ENCODE measurements around the gene RUNX3.

RUNX3 gene

DNA sequence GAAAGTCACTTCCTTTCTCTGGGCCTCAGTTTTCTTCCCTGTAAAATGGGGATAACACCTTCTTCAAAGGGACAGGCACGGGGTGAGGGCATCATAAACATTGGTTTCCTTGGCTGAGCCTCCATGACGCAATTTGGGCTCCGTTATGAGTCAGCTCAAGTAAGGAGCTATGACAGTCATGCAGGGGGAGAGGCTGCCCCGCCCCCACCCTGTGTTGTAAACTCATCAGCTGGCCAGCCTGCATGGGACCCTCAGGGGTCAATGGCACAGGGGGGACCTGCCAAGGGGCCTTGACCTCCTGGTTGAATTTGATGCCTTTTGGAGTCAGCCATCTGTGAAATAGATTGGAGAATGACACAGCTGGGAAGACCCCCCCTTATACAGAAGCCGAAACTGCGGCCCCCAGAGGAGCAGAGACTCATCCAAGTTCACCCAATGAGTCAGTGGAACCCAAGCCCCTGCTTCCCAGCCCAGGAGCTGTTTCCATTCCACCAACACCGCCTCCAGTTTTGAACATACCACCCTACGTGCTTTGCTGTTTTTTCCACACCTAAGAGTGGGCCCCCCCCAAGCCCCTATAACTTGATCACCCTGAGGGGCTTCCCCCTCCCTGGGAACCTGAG lies 36.8 kb upstream of the RUNX3 start:
- TF ChIP-seq, protein P1, sequence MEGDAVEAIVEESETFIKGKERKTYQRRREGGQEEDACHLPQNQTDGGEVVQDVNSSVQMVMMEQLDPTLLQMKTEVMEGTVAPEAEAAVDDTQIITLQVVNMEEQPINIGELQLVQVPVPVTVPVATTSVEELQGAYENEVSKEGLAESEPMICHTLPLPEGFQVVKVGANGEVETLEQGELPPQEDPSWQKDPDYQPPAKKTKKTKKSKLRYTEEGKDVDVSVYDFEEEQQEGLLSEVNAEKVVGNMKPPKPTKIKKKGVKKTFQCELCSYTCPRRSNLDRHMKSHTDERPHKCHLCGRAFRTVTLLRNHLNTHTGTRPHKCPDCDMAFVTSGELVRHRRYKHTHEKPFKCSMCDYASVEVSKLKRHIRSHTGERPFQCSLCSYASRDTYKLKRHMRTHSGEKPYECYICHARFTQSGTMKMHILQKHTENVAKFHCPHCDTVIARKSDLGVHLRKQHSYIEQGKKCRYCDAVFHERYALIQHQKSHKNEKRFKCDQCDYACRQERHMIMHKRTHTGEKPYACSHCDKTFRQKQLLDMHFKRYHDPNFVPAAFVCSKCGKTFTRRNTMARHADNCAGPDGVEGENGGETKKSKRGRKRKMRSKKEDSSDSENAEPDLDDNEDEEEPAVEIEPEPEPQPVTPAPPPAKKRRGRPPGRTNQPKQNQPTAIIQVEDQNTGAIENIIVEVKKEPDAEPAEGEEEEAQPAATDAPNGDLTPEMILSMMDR (IDR thresholded peaks at IDR 0.05; ENCODE audit: control insufficient read depth, insufficient read depth, low read depth, low read length, missing control alignments): no peak
- DNase-seq (ENCODE audit: low read depth): peak; percentile 71
- no peak overlapping the region for H3K4me3 ChIP-seq (ENCODE audit: control insufficient read depth, low read depth, low read length)

DNA sequence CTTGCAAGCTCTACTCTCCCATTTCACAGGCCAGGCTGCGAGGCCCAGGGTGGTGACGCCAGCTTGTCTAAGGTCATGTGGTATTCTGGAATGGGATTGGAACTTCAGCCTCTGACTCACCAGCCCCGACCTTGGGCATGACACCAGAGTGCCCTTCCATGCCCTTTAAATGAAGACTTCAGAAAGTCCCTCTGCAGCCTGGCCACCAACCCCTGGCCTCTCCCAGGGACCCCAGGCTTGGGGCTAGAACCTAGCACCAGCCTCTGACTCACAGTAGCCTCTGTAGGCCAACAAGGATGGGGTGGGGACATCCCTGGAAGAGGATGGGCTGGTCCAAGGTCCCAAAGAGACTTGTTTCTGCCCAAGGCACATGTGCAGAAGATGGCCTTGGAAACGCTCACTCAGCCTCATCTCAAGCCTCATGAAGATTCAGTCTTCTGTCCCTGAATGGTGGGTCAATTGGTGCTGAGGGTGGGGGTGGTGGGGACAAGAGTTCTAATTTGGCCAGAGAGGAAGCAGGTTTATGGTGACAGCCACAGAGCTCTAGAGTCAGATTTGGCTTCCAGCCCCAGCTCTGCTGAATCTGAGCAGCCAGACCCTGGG lies 36.1 kb upstream of the RUNX3 start:
- TF ChIP-seq, protein P1 (IDR thresholded peaks at IDR 0.05; ENCODE audit: control insufficient read depth, insufficient read depth, low read depth, low read length, missing control alignments): no peak

DNA sequence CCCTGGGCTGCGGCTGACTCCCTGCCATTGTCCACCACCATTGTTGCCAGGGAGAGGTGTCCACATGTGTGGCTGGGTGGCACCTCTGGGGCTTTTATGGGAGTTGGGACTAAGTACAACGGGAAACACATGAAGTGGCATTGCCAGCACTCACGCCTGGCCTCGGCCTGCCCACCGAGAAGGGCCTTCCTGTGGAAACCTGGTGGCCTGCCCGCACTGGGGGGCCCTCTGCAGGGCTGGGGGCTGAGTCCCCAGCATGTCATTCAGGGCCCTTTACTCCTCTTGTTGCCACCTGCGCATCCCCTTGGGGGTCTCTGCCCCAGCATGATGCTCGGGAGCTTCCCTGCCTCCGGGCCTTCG lies 35.5 kb upstream of the RUNX3 start:
- H3K4me3 ChIP-seq (ENCODE audit: control insufficient read depth, low read depth, low read length): no peak overlapping the region
- DNase-seq (ENCODE audit: low read depth): no peak
- TF ChIP-seq, protein P1 (IDR thresholded peaks at IDR 0.05; ENCODE audit: control insufficient read depth, insufficient read depth, low read depth, low read length, missing control alignments): no peak

More for the DNA sequence above, 36.1 kb upstream of the RUNX3 start:
- no peak overlapping the region for H3K4me3 ChIP-seq (ENCODE audit: control insufficient read depth, low read depth, low read length)
- no peak for DNase-seq (ENCODE audit: low read depth)

DNA sequence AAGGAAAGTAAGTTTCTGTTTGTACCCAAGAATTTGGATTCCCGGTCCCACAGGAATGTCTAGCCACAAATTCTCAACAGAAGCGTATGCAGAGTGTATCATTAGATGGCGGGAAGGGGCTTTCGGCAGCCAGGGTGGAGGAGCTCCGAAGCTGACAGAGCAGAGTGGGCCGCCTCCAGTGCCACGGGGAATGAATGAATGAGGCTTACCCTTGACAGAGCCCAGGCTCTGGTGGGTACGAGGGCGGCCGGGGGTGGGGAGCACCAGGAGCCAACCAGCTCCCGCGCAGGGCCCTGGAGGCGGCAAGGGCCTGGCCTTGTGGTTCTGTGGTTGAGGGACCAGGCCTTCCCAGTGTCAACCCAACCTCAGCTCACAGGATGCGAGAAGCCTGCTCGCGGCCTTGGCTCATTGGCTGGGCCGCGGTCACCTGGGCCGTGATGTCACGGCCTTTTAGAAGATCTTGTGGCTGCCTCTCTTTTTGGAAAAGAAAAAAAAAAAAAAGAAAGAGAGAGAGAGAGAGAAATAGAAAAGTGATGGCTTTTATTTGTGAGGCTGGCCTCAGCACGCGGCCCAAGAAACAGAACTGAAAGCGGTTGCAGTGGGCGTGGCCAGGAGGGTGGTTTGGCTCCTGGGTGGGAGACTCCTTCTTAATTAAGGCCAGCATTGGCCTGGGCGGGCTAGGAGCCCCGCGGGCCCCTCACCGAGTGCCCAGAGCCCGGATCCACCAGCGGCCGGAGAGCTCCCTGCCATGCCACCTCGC lies 34.9 kb upstream of the RUNX3 start:
- DNase-seq (ENCODE audit: low read depth): peak; percentile 55
- peak overlapping the region; percentile 24 for H3K4me3 ChIP-seq (ENCODE audit: control insufficient read depth, low read depth, low read length)

DNA sequence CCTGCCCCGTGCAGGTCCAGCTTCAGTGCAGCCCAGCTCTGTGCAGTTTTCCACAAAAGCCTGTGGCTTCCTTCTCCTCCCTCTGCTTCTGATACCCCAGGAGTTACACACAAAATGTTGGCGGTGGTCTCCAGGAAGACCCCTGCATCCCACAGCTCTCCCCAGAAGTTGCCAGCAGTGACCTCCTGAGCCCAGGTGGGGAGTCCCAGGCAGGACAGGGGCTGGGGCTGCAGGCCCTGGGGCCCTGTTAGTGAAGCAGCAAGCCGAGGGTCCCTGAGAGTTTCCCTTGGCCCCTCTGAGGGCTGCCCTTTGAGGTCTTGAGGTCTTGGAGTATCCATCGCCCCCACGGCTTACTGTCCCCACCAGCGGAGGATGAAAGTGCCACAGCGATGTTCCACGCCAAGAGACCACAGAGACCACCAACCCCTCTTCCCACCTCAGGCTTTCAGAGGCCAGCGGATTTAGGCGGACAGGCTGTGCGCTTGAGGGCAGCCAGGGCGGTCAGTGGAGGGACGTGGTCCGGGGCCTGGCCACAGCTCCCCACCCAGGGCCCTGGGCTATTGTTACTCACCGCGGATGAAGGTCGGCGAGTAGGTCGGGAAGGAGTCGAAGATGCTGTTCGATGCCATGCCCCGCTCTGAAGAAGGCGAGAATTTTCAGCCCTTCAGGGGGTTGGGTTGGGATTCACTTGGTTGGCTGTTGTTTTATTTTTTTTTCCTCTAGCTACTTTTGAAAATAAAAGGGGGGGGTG lies 34.0 kb upstream of the RUNX3 start:
- H3K4me3 ChIP-seq (ENCODE audit: control insufficient read depth, low read depth, low read length): peak overlapping the region; percentile 5
- TF ChIP-seq, protein P1 (IDR thresholded peaks at IDR 0.05; ENCODE audit: control insufficient read depth, insufficient read depth, low read depth, low read length, missing control alignments): no peak
- DNase-seq (ENCODE audit: low read depth): no peak

More for the DNA sequence above, 34.9 kb upstream of the RUNX3 start:
- TF ChIP-seq, protein P1 (IDR thresholded peaks at IDR 0.05; ENCODE audit: control insufficient read depth, insufficient read depth, low read depth, low read length, missing control alignments): no peak

DNA sequence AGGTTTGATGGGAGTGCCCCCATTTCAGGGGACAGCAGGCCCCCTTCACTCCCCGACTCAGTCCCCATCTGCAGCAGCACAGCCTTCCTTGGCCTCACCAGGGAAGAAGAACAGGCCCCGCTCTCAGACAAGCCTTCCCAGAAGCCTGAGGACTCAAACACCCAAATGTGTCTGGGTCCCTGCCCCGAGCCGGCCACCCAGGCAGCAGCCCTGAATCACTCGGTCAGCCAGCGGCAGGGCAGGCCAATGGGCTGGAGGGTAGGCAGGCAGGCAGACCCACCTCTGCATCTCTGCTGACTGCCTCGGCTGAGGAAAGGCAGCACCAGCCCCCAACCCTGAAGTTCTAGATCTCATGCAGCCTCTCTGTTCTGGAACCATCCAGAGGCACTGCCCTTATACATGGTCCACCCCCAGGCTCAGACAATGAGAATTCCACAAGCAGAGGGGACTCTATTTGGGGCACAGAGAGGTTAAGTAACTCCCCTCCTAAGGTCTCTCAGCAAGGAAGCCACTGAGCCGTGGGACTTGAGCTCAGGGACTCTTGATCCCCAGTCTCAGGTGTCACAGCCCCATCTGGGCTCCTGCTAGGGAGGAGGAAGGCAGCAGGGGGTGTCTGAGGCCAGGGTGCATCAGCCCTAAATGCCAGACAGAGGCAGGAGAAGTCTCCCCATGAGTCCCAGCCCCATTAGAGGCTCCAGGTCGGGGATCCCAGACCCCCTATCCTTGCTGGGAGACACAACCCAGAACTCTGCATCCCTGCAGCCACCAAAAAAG lies 33.2 kb upstream of the RUNX3 start:
- DNase-seq (ENCODE audit: low read depth): no peak
- TF ChIP-seq, protein P1 (IDR thresholded peaks at IDR 0.05; ENCODE audit: control insufficient read depth, insufficient read depth, low read depth, low read length, missing control alignments): no peak
- H3K4me3 ChIP-seq (ENCODE audit: control insufficient read depth, low read depth, low read length): no peak overlapping the region

Measured in AG09309 (cell line).